SK-N-SH treated with all-trans-retinoic acid at 6 μM for 48 hours (cell line): ENCODE results near the gene CAND2.

Source experiments
- ATAC-seq: fragments of 200-7000 bp; cut with Tn5 transposase; 3 replicates; pipeline ENCODE4 v1.9.1; 2020; ENCODE audit warnings: mild to moderate bottlenecking, moderate library complexity
- BACH2 ChIP-seq: fragments of 250-450 bp; sonication (Bioruptor Pico); IDR thresholded peaks from 2 replicates; pipeline ENCODE4 v1.9.0; 2021; ENCODE audit warnings: mild to moderate bottlenecking, borderline replicate concordance
- ESRRG ChIP-seq: fragments of 250-450 bp; sonication (Bioruptor Pico); IDR thresholded peaks from 2 replicates; pipeline ENCODE4 v1.6.1; 2021; ENCODE audit warnings: mild to moderate bottlenecking
- GLIS3 ChIP-seq: fragments of 250-450 bp; sonication (Bioruptor Pico); IDR thresholded peaks from 2 replicates; pipeline ENCODE4 v1.5.0; 2020; ENCODE audit warnings: mild to moderate bottlenecking, moderate library complexity
- ISL1 ChIP-seq: fragments of 250-450 bp; sonication (Bioruptor Pico); IDR thresholded peaks from 2 replicates; pipeline ENCODE4 v2.1.2; 2022; ENCODE audit warnings: mild to moderate bottlenecking, moderate library complexity
- OSR1 ChIP-seq: fragments of 250-450 bp; sonication (Bioruptor Pico); IDR thresholded peaks from 2 replicates; pipeline ENCODE4 v1.8.0; 2022; ENCODE audit warnings: moderate library complexity, mild to moderate bottlenecking, inconsistent platforms
- RARB ChIP-seq: fragments of 250-450 bp; sonication (Bioruptor Pico); IDR thresholded peaks from 2 replicates; pipeline ENCODE4 v1.8.0; 2021; ENCODE audit warnings: mild to moderate bottlenecking, moderate library complexity
- TCF4 ChIP-seq: fragments of 250-450 bp; sonication (Bioruptor Pico); IDR thresholded peaks from 2 replicates; pipeline ENCODE4 v1.8.0; 2021; ENCODE audit warnings: mild to moderate bottlenecking, moderate library complexity, borderline replicate concordance
- ZC3H10 ChIP-seq: fragments of 250-450 bp; sonication (Bioruptor Pico); IDR thresholded peaks from 2 replicates; pipeline ENCODE4 v1.5.1; 2021; ENCODE audit warnings: mild to moderate bottlenecking, moderate library complexity
- ZFP3 ChIP-seq: fragments of 250-450 bp; sonication (Bioruptor Pico); IDR thresholded peaks from 2 replicates; pipeline ENCODE4 v1.5.0; 2020; ENCODE audit warnings: mild to moderate bottlenecking, moderate library complexity
- ZFP30 ChIP-seq: fragments of 450-650 bp; formaldehyde crosslinking; IDR thresholded peaks from 2 replicates; pipeline ENCODE4 v1.5.0; 2022; ENCODE audit warnings: mild to moderate bottlenecking, moderate library complexity
- ZNF565 ChIP-seq: fragments of 450-650 bp; formaldehyde crosslinking; conservative IDR thresholded peaks from 2 replicates; pipeline ENCODE4 v1.5.0; 2020; ENCODE audit warnings: low read depth, mild to moderate bottlenecking, moderate library complexity
- ZNF70 ChIP-seq: fragments of 450-650 bp; formaldehyde crosslinking; IDR thresholded peaks from 2 replicates; pipeline ENCODE4 v1.5.0; 2020; ENCODE audit warnings: mild to moderate bottlenecking, moderate library complexity
- ZNF8 ChIP-seq: fragments of 450-650 bp; formaldehyde crosslinking; IDR thresholded peaks from 2 replicates; pipeline ENCODE4 v1.5.0; 2020; ENCODE audit warnings: mild to moderate bottlenecking, moderate library complexity
- TF ChIP-seq, protein P1 (sequence below): fragments of 250-450 bp; sonication (Bioruptor Pico); IDR thresholded peaks from 2 replicates; pipeline ENCODE4 v1.8.0; 2021; ENCODE audit warnings: low read depth, mild to moderate bottlenecking, moderate library complexity, borderline replicate concordance
- TF ChIP-seq, protein P2 (sequence below): fragments of 250-450 bp; sonication (Bioruptor Pico); IDR thresholded peaks from 2 replicates; pipeline ENCODE4 v1.5.0; 2020; ENCODE audit warnings: mild to moderate bottlenecking, moderate library complexity
- TF ChIP-seq, protein P3 (sequence below): fragments of 250-450 bp; sonication (Bioruptor Pico); IDR thresholded peaks from 2 replicates; pipeline ENCODE4 v1.5.1; 2021; ENCODE audit warnings: mild to moderate bottlenecking, moderate library complexity
- TF ChIP-seq, protein P4 (sequence below): fragments of 250-450 bp; sonication (Bioruptor Pico); IDR thresholded peaks from 2 replicates; pipeline ENCODE4 v1.5.1; 2020; ENCODE audit warnings: low read depth, mild to moderate bottlenecking, moderate library complexity

CAND2 gene

DNA sequence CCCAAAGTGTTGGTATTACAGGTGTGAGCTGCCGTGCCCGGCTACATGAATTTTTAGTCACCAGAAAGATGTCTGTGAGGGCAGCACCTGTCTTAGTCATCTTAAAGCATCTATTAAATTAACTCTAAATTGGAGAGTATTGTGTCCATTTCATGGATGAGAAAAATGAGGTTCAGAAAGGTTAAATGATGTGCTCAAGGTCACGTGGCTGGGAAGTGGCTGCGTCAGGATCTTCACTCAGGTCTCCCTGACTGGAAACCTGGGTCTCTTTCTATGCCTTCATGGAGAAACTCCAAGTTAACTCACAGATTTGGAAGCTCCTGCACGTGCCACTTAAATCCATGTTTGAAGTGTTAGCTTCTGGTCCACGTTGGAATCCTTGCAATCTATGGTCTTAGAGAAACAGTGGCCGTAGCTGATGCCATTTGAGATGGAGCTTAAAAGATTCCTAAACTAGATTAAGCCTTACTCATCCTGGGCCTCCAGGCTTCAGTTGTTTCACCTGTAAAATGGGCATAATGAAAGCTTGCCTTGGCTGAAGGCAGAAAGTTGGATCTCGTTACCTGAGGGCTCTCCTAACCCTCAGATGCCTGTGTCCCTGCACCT lies 32.2 kb upstream of the CAND2 start (continued):
- TF ChIP-seq, protein P1, sequence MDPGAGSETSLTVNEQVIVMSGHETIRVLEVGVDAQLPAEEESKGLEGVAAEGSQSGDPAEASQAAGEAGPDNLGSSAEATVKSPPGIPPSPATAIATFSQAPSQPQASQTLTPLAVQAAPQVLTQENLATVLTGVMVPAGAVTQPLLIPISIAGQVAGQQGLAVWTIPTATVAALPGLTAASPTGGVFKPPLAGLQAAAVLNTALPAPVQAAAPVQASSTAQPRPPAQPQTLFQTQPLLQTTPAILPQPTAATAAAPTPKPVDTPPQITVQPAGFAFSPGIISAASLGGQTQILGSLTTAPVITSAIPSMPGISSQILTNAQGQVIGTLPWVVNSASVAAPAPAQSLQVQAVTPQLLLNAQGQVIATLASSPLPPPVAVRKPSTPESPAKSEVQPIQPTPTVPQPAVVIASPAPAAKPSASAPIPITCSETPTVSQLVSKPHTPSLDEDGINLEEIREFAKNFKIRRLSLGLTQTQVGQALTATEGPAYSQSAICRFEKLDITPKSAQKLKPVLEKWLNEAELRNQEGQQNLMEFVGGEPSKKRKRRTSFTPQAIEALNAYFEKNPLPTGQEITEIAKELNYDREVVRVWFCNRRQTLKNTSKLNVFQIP (CRISPR knock-in tag): no peak
- TF ChIP-seq ESRRG (CRISPR knock-in tag): no peak
- TF ChIP-seq TCF4 (CRISPR knock-in tag): no peak
- TF ChIP-seq ZNF565 (CRISPR knock-in tag): no peak

DNA sequence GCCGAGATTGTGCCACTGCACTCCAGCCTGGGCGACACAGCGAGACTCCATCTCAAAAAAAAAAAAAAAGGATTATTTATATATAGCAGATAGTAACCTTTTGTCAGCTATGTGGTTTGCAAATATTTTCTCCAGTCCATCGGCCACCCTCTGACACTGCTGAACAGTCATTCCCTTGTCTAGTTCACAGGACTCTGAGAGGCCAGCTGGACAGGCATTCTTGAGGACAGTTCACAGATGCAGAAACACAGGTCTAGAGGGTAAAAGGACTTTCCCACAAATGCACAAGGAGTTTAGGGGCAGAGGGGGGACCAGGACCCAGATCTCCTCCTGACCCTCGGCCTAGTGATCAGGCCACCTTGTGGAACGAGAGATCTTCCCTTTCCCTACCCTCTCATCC lies 29.9 kb upstream of the CAND2 start:
- TF ChIP-seq ESRRG (CRISPR knock-in tag) (no peak), ZNF70 (no peak), TCF4 (CRISPR knock-in tag) (no peak), GLIS3 (CRISPR knock-in tag) (no peak), ISL1 (no peak), RARB (CRISPR knock-in tag) (no peak)
- ATAC-seq: no peak

DNA sequence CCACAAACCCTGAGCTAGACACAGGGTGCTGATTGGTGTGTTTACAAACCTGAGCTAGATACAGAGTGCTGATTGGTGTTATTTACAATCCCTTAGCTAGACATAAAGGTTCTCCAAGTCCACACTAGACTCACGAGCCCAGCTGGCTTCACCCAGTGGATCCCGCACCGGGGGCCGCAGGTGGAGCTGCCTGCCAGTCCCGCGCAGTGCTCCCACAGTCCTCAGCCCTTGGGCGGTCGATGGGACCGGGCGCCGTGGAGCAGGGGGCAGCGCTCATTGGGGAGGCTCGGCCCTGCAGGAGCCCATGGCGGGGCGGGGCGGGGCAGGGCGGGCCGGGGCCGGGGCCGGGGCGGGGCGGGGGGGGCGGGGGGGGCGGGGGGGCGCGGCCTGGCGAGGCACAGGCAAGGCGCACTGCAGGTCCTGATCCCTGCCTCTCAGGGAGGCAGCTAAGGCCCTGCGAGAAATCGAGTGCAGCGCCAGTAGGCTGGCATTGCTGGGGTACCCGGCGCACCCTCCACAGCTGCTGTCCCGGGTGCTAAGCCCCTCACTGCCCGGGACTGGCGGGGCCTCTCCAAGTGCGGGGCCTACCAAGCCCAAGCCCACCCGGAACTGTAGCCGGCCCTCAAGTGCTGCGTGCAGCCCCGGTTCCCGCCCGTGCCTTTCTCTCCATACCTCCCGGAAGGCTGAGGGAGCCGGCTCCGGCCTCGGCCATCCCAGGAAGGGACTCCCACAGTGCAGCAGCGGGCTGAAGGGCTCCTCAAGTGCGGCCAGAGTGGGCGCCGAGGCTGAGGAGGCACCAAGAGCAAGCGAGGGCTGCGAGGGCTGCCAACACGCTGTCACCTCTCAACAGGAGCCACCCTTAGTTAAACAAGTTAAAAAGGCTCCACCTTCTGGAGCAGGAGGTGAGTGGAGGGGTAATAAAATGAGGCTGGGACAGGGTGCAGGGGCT lies 27.6 kb upstream of the CAND2 start:
- TF ChIP-seq ZFP3 (CRISPR knock-in tag) (no peak), ZFP30 (CRISPR knock-in tag) (no peak), GLIS3 (CRISPR knock-in tag) (no peak), BACH2 (CRISPR knock-in tag) (no peak), ZNF8 (no peak), ESRRG (CRISPR knock-in tag) (no peak), ZNF565 (CRISPR knock-in tag) (no peak), OSR1 (CRISPR knock-in tag) (no peak), ZC3H10 (no peak), ISL1 (no peak)
- TF ChIP-seq, protein P1 (CRISPR knock-in tag): no peak
- TF ChIP-seq, protein P2, sequence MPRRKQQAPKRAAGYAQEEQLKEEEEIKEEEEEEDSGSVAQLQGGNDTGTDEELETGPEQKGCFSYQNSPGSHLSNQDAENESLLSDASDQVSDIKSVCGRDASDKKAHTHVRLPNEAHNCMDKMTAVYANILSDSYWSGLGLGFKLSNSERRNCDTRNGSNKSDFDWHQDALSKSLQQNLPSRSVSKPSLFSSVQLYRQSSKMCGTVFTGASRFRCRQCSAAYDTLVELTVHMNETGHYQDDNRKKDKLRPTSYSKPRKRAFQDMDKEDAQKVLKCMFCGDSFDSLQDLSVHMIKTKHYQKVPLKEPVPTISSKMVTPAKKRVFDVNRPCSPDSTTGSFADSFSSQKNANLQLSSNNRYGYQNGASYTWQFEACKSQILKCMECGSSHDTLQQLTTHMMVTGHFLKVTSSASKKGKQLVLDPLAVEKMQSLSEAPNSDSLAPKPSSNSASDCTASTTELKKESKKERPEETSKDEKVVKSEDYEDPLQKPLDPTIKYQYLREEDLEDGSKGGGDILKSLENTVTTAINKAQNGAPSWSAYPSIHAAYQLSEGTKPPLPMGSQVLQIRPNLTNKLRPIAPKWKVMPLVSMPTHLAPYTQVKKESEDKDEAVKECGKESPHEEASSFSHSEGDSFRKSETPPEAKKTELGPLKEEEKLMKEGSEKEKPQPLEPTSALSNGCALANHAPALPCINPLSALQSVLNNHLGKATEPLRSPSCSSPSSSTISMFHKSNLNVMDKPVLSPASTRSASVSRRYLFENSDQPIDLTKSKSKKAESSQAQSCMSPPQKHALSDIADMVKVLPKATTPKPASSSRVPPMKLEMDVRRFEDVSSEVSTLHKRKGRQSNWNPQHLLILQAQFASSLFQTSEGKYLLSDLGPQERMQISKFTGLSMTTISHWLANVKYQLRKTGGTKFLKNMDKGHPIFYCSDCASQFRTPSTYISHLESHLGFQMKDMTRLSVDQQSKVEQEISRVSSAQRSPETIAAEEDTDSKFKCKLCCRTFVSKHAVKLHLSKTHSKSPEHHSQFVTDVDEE (CRISPR knock-in tag): no peak
- TF ChIP-seq, protein P3, sequence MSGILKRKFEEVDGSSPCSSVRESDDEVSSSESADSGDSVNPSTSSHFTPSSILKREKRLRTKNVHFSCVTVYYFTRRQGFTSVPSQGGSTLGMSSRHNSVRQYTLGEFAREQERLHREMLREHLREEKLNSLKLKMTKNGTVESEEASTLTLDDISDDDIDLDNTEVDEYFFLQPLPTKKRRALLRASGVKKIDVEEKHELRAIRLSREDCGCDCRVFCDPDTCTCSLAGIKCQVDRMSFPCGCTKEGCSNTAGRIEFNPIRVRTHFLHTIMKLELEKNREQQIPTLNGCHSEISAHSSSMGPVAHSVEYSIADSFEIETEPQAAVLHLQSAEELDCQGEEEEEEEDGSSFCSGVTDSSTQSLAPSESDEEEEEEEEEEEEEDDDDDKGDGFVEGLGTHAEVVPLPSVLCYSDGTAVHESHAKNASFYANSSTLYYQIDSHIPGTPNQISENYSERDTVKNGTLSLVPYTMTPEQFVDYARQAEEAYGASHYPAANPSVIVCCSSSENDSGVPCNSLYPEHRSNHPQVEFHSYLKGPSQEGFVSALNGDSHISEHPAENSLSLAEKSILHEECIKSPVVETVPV (CRISPR knock-in tag): no peak
- TF ChIP-seq, protein P4, sequence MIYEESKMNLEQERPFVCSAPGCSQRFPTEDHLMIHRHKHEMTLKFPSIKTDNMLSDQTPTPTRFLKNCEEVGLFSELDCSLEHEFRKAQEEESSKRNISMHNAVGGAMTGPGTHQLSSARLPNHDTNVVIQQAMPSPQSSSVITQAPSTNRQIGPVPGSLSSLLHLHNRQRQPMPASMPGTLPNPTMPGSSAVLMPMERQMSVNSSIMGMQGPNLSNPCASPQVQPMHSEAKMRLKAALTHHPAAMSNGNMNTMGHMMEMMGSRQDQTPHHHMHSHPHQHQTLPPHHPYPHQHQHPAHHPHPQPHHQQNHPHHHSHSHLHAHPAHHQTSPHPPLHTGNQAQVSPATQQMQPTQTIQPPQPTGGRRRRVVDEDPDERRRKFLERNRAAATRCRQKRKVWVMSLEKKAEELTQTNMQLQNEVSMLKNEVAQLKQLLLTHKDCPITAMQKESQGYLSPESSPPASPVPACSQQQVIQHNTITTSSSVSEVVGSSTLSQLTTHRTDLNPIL (CRISPR knock-in tag): no peak
- no peak for ATAC-seq

DNA sequence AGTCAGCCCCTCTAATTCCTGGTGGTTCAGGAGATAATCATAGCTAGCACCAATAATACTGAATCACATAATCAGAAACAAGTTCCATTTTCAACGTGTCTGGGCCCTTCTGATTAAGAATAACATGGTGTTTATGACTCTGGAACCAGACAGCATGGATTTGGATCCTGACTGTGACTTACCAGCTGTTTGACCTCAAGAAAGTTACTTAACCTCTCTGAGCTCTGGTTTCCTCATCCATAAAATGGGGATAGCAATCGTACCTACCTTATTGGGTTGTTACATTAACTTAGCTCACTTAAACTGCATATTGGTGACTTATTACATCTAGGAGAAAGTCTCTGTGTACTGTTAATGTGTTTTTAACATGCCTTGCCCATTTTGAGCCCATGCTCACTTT lies 26.7 kb upstream of the CAND2 start:
- TF ChIP-seq ZFP3 (CRISPR knock-in tag): no peak
- TF ChIP-seq BACH2 (CRISPR knock-in tag): no peak
- TF ChIP-seq, protein P4 (CRISPR knock-in tag): no peak
- TF ChIP-seq, protein P1 (CRISPR knock-in tag): no peak
- TF ChIP-seq GLIS3 (CRISPR knock-in tag): no peak
- no peak for TF ChIP-seq TCF4 (CRISPR knock-in tag)
- TF ChIP-seq, protein P3 (CRISPR knock-in tag): no peak
- TF ChIP-seq RARB (CRISPR knock-in tag): no peak
- no peak for ATAC-seq
